Astrocyte of the spinal cord (primary cell): ENCODE results near the gene SLC30A7.
"Not testable (repeated sequence)": the region's sequence is repeated elsewhere in the genome, so short reads cannot be mapped to it uniquely, and the experiment has no call there.

Experiments used
- DNase-seq: peaks from one replicate; pipeline ENCODE4 v3.0.0; 2011; ENCODE audit warnings: low read depth, low spot score
- H3K4me3 ChIP-seq: 2 replicates; pipeline ENCODE4 v1.5.1; 2011; ENCODE audit warnings: low read depth, mild to moderate bottlenecking, low read length, moderate library complexity
- CTCF ChIP-seq: IDR thresholded peaks from 2 replicates; pipeline ENCODE4 v1.5.1; 2012; ENCODE audit warnings: low read depth, mild to moderate bottlenecking, low read length, inconsistent platforms
- in situ Hi-C: cut with HindIII; loops from 2 replicates; pipeline ENCODE4 v1.10.0; 2017; ENCODE audit warnings: low sequenced_read_pairs

Gene SLC30A7

GRCh38 chr1:100943533-100943932 lies 47.6 kb downstream of the SLC30A7 start:
- in situ Hi-C loops = no loop called here
- no peak overlapping the region for H3K4me3 ChIP-seq
- no peak for TF ChIP-seq CTCF
- DNase-seq = no peak

GRCh38 chr1:100946064-100946463 lies 50.2 kb downstream of the SLC30A7 start:
- in situ Hi-C loops, DNase-seq, H3K4me3 ChIP-seq: not testable (repeated sequence)

GRCh38 chr1:100947816-100948215 lies 51.9 kb downstream of the SLC30A7 start:
- in situ Hi-C loops, H3K4me3 ChIP-seq, DNase-seq: not testable (repeated sequence)

GRCh38 chr1:100948721-100949405 lies 53.0 kb downstream of the SLC30A7 start:
- DNase-seq, H3K4me3 ChIP-seq, in situ Hi-C loops: not testable (repeated sequence)

- peak; percentile 12 for DNase-seq
These were observed 53.7 kb downstream of the SLC30A7 start for GRCh38 chr1:100949515-100950158.

GRCh38 chr1:100950337-100950736 lies 54.4 kb downstream of the SLC30A7 start:
- no peak for DNase-seq
- TF ChIP-seq CTCF = no peak
- H3K4me3 ChIP-seq = no peak overlapping the region
- in situ Hi-C loops = no loop called here

More at GRCh38 chr1:100949515-100950158, 53.7 kb downstream of the SLC30A7 start:
- in situ Hi-C loops, H3K4me3 ChIP-seq: not testable (repeated sequence)

GRCh38 chr1:100950781-100951180 lies 54.9 kb downstream of the SLC30A7 start:
- in situ Hi-C loops = no loop called here
- no peak for TF ChIP-seq CTCF
- no peak overlapping the region for H3K4me3 ChIP-seq
- DNase-seq = peak; percentile 73

GRCh38 chr1:100952104-100952745 lies 56.3 kb downstream of the SLC30A7 start:
- in situ Hi-C loops = no loop called here
- no peak for TF ChIP-seq CTCF
- DNase-seq = no peak
- H3K4me3 ChIP-seq = no peak overlapping the region

GRCh38 chr1:100952970-100953369 lies 57.1 kb downstream of the SLC30A7 start:
- DNase-seq, in situ Hi-C loops: not testable (repeated sequence)

More at GRCh38 chr1:100952970-100953369, 57.1 kb downstream of the SLC30A7 start:
- not testable (repeated sequence) for H3K4me3 ChIP-seq
